ENCODE measurements around the gene CHCT1.
A peak's percentile ranks its signal among the peaks of the same experiment; 100 is the strongest.
"Not testable (repeated sequence)": the region's sequence is repeated elsewhere in the genome, so short reads cannot be mapped to it uniquely, and the experiment has no call there.

Gene CHCT1

GRCh38 chr17:60381958-60382357, 40.3 kb upstream of the CHCT1 start:
- Histone ChIP-seq H3K27ac (ENCODE audit: low read depth, low read length) (no peak overlapping the region), H3K36me3 (ENCODE audit: control insufficient read depth, low read length) (no peaks in the 10 kb centered on the region), H3F3A (ENCODE audit: control insufficient read depth, insufficient read depth) (no peaks in the 10 kb centered on the region), H3K4me3 (ENCODE audit: low read length) (no peak overlapping the region), H3K9me2 (replicated peaks; ENCODE audit: control insufficient read depth, low read length) (no peaks in the 10 kb centered on the region), H4K20me1 (ENCODE audit: control insufficient read depth, insufficient read depth, low read depth, low read length) (no peaks in the 10 kb centered on the region), H3K9me3 (ENCODE audit: control insufficient read depth, insufficient read depth, low read length) (no peaks in the 10 kb centered on the region), H3K4me1 (ENCODE audit: control insufficient read depth, low read length) (peaks cover 12% of the 10 kb centered on the region), H3K4me2 (ENCODE audit: low read length) (no peak overlapping the region), H3K27me3 (ENCODE audit: control insufficient read depth, low read length) (no peaks in the 10 kb centered on the region), H3K79me2 (ENCODE audit: control insufficient read depth, low read length) (peaks cover 37% of the 10 kb centered on the region)
- no peak for TF ChIP-seq EZH2phosphoT487 (IDR thresholded peaks at IDR 0.05; ENCODE audit: borderline replicate concordance, low read length)
- no peak for TF ChIP-seq CTCF (IDR thresholded peaks at IDR 0.05; ENCODE audit: low read depth, low read length, poor library complexity, severe bottlenecking)

GRCh38 chr17:60383379-60383778, 38.9 kb upstream of the CHCT1 start:
- TF ChIP-seq CTCF (IDR thresholded peaks at IDR 0.05; ENCODE audit: low read depth, low read length, poor library complexity, severe bottlenecking) (no peak), EZH2phosphoT487 (IDR thresholded peaks at IDR 0.05; ENCODE audit: borderline replicate concordance, low read length) (no peak)
- Histone ChIP-seq H3K27ac (ENCODE audit: low read depth, low read length) (no peak overlapping the region), H3F3A (ENCODE audit: control insufficient read depth, insufficient read depth) (no peaks in the 10 kb centered on the region), H3K27me3 (ENCODE audit: control insufficient read depth, low read length) (no peaks in the 10 kb centered on the region), H3K36me3 (ENCODE audit: control insufficient read depth, low read length) (no peaks in the 10 kb centered on the region), H3K9me2 (replicated peaks; ENCODE audit: control insufficient read depth, low read length) (no peaks in the 10 kb centered on the region), H3K9me3 (ENCODE audit: control insufficient read depth, insufficient read depth, low read length) (no peaks in the 10 kb centered on the region), H4K20me1 (ENCODE audit: control insufficient read depth, insufficient read depth, low read depth, low read length) (no peaks in the 10 kb centered on the region), H3K4me1 (ENCODE audit: control insufficient read depth, low read length) (peaks cover 12% of the 10 kb centered on the region), H3K79me2 (ENCODE audit: control insufficient read depth, low read length) (peaks cover 50% of the 10 kb centered on the region), H3K4me2 (ENCODE audit: low read length) (no peak overlapping the region), H3K4me3 (ENCODE audit: low read length) (no peak overlapping the region)

GRCh38 chr17:60384921-60385320, 37.4 kb upstream of the CHCT1 start:
- H3K4me2 ChIP-seq (ENCODE audit: low read length); H3K36me3 ChIP-seq (ENCODE audit: control insufficient read depth, low read length); H3K27ac ChIP-seq (ENCODE audit: low read depth, low read length); H3K9me2 ChIP-seq (replicated peaks; ENCODE audit: control insufficient read depth, low read length); H3K9me3 ChIP-seq (ENCODE audit: control insufficient read depth, insufficient read depth, low read length); H3K4me3 ChIP-seq (ENCODE audit: low read length); H3K27me3 ChIP-seq (ENCODE audit: control insufficient read depth, low read length); H4K20me1 ChIP-seq (ENCODE audit: control insufficient read depth, insufficient read depth, low read depth, low read length); H3F3A ChIP-seq (ENCODE audit: control insufficient read depth, insufficient read depth): not testable (repeated sequence)
- H3K79me2 ChIP-seq (ENCODE audit: control insufficient read depth, low read length), result peaks cover 63% of the 10 kb centered on the region
- peaks cover 12% of the 10 kb centered on the region for H3K4me1 ChIP-seq (ENCODE audit: control insufficient read depth, low read length)

GRCh38 chr17:60386147-60387058, 35.9 kb upstream of the CHCT1 start:
- H3K9me2 ChIP-seq (replicated peaks; ENCODE audit: control insufficient read depth, low read length), result no peaks in the 10 kb centered on the region
- TF ChIP-seq EZH2phosphoT487 (IDR thresholded peaks at IDR 0.05; ENCODE audit: borderline replicate concordance, low read length) (no peak), CTCF (IDR thresholded peaks at IDR 0.05; ENCODE audit: low read depth, low read length, poor library complexity, severe bottlenecking) (no peak)
- peaks cover 24% of the 10 kb centered on the region for H3K4me1 ChIP-seq (ENCODE audit: control insufficient read depth, low read length)
- peak overlapping the region; percentile 21 for H3K4me2 ChIP-seq (ENCODE audit: low read length)
- H3K27me3 ChIP-seq (ENCODE audit: control insufficient read depth, low read length), result no peaks in the 10 kb centered on the region
- H3K27ac ChIP-seq (ENCODE audit: low read depth, low read length), result no peak overlapping the region
- H3K9me3 ChIP-seq (ENCODE audit: control insufficient read depth, insufficient read depth, low read length), result no peaks in the 10 kb centered on the region
- no peaks in the 10 kb centered on the region; the same call in 1 of the 2 replicates for H3K36me3 ChIP-seq (ENCODE audit: control insufficient read depth, low read length)
- no peak overlapping the region for H3K4me3 ChIP-seq (ENCODE audit: low read length)
- H4K20me1 ChIP-seq (ENCODE audit: control insufficient read depth, insufficient read depth, low read depth, low read length), result no peaks in the 10 kb centered on the region
- H3K79me2 ChIP-seq (ENCODE audit: control insufficient read depth, low read length), result peaks cover 78% of the 10 kb centered on the region
- no peaks in the 10 kb centered on the region for H3F3A ChIP-seq (ENCODE audit: control insufficient read depth, insufficient read depth)
